IPS DF 4.7 (cell line): ENCODE results near the gene CHKB.

Experiments
- DNase-seq: peaks from one replicate; pipeline ENCODE4 v3.0.0-alpha.2; 2013; ENCODE audit warnings: low spot score; ENCODE audit errors: extremely low read depth

Gene CHKB

GRCh38 chr22:50600538-50600937 is 17.9 kb upstream of the CHKB start, which contains the start of gene MAPK8IP2:
Gene MAPK8IP2 (plus strand): TSS chr22:50600793. CDS start chr22:50600819, 26 bp downstream.
- DNase-seq = no peak

DNA sequence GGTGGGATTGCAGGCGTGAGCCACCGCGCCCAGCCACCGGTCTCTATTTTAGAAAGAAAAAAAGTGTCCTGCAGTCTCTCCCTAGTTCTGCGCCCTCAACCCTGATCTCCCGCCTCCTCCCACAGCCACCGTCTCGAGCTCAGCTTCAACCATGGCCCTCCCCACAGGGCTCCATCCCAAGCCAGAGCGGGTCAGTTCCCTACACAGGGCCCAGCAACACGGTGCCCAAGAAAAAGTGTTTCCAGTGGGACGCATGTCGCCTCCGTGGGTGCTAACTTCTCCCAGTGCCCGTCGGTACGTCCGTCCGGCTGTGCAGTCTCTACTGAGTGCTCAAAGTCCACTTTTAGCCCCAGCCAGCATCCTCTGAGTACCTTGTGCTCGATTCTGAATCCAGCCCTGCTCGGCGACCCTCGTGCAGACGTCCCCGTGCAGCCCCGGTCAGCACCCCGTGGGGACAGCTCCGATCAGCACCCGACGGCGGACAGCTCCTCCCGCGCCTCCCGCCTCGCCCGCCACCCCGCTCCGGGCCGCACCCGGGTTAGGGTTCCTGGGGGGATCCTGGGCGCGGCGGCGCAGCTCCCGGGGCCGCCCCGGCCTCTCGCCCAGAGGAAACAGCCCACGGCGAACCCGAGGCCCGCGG is 17.3 kb upstream of the CHKB start:
- no peak for DNase-seq

DNA sequence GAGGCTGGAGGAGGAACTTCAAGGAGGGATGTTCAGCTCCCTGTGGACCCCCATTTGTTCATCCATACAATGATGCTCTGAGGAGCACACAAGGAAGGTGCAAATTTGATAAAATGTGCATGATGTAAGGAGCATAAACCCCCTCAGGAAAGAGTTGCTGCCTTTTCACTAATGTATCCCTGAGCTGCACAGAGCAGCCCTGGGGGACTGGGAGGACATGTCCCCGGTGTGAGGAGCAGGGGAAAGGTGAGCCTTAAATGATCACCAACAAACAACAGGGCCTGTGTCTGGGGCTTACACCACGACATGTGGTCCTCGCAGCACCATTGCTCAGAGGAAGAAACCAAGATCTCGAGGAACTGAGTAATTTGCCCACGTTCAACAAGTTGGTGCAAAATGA is 14.4 kb upstream of the CHKB start:
- DNase-seq = no peak

DNA sequence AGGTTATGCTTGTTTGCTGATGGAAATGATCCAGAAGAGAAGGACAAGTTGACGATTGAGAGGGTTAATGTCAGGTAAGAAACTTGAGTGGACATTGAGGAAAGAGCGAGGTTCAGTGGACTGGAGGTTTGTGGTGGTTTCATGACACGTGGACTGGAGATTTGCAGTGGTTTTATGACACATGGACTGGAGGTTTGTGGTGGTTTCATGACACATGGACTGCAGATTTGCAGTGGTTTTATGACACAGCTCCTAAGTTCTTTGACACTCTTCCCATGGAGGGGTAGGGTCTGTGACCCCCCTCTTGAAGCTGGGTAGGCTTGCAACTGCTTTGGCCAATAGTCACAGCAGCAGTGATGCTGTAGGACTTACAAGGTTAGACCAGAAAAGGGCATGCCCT is 12.5 kb upstream of the CHKB start:
- no peak for DNase-seq

DNA sequence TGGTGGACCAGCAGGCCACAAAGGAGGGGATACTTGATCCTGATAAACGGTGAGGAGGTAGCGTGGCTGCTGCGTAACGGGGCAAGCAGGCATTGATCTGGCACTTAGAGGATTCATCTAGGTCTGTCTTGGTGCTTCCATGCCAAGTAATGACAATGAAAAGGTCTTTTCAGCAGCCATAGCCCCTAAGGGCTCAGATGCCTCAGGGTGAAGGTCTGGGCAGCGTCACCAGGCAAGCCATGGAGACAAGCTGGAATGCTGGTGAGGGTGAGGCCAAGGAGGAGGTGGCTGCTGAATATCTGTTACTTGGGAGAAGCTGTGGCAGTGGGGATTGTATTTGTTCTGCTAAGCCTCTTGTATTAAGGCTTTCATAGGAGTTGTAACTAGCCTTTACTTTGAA is 4.8 kb upstream of the CHKB start:
- no peak for DNase-seq

DNA sequence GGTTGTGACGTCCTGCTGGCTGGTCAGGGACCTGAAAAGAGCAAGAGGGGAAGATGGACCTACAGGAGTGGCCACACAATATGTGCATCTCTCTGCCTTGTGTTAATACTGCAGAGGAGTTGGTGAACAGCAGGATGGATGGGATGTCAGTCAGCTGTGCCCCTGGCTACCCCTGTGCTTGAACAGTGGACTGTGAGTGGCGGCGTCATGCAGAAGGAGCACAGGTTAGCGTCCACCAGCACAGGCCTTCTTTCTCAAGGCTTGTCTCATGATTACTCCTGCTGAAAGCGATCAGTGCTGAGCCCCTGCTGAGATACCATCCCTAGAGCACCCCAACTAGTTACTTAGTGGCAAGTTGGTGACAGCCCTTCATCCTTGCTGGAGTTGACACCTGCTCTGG is 3.8 kb upstream of the CHKB start:
- DNase-seq = no peak

DNA sequence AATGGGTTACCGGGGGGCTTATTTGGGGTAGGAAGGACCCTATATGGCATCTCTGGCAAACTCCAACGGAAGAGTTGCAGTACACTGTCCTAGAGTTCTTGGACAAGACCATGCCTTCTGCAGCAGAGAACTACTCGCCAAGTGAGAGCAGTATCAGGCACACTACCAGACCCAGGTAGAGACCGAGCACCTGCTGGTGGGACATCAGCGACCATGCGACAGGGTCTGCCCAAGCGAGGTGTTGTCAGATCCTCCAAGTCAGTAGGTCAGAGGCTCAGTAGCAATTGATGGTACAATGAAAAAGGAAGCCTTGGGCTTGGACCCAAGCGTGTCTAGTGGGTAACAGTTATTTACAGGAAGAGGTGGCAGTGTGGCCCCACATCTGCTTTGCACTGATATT is 3.1 kb upstream of the CHKB start:
- DNase-seq = no peak

GRCh38 chr22:50585238-50585637 is 2.6 kb upstream of the CHKB start:
- DNase-seq = no peak

DNA sequence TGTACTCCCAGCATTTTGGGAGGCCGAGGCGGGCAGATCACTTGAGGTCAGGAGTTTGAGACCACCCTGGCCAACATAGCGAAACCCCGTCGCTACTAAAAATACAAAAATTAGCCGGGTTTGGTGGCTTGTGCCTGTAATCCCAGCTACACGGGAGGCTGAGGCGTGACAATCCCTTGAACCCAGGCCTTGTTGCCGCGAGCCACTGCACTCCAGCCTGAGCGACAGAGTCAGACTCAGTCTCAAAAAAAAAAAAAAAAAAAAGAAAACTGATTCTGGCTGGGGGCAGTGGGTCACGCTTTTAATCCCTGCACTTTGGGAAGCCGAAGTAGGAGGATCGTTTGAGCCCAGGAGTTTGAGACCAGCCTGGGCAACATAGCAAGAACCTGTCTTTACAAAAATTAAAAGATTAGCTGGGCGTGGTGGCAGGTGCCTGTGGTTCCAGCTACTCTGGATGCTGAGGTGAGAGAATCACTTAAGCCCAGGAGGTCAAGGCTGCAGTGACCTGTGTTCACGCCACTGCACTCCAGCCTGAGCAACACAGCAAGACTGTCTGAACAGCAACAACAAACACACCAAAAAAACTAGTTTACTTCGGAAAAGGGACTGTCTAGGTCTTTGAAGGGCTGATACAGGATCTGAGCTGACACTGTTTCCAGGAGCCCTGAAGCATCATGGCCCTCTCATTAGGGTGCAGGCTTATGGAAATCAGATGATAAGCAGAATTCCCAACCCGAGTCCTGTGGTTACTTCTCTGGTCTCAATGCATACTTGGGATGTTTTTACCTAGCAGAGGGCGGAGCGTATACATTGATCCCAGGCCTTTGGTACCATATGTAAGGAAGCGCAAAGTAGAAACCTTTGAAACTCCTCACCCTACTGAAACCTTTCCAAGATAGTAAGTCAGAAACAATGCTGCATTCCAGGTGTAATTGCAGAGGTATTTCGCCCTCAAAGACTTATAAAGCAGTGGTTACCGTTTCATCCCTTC is 1.8 kb upstream of the CHKB start:
- DNase-seq = no peak

DNA sequence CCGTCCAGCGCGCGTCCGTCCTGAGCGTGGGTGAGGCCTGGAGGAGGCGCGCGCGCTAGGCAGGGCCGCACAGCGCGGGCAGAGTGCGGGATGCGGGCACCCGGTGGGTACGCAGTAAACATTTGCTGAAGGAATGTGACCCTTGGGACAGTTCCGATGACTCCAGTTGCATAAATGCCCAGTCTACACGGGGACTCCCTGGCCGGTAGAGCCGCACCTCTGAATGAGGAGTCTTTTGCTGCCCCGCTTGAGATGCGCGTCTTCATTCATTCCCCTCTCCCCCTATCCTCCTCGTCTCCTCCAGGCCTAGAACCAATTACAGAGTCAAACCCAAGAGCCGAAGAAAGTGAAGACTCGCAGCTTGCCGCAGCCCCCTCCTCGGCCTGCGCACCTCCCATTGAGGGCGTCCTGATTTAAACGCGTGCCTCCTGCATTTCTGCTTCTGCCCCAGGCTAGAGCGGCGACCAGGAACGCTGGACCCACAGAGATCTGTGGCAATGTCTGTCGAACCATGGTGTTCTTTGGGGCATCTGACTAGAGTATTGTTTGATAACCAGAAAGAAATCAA is 729 bp upstream of the CHKB start:
- no peak for DNase-seq

DNA sequence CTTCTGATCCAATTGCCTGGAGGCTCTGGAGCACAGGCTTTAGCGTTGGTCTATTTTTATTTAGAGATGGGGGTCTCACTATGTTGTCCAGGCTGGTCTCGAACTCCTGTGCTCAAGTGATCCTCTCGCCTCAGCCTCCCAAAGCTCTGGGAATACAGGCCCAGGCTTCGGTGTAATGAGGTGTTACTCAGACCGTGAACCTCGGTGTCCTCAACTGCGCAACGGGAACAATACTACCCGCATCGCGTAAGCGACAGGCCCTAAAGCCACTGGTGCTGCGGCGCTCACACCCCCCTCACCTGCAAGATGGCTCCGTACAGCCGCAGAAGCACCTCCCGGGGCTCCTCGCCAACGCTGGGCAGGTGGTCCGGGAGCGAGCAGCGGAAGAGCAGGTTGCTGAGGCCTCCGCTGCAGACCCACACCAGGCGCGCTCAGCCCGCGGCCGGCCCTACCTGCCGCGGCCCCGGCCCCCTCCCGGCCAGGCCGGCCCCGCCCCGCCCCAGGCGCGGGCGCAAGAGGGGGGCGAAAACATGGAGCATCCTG is 628 bp downstream of the CHKB start:
- no peak for DNase-seq

DNA sequence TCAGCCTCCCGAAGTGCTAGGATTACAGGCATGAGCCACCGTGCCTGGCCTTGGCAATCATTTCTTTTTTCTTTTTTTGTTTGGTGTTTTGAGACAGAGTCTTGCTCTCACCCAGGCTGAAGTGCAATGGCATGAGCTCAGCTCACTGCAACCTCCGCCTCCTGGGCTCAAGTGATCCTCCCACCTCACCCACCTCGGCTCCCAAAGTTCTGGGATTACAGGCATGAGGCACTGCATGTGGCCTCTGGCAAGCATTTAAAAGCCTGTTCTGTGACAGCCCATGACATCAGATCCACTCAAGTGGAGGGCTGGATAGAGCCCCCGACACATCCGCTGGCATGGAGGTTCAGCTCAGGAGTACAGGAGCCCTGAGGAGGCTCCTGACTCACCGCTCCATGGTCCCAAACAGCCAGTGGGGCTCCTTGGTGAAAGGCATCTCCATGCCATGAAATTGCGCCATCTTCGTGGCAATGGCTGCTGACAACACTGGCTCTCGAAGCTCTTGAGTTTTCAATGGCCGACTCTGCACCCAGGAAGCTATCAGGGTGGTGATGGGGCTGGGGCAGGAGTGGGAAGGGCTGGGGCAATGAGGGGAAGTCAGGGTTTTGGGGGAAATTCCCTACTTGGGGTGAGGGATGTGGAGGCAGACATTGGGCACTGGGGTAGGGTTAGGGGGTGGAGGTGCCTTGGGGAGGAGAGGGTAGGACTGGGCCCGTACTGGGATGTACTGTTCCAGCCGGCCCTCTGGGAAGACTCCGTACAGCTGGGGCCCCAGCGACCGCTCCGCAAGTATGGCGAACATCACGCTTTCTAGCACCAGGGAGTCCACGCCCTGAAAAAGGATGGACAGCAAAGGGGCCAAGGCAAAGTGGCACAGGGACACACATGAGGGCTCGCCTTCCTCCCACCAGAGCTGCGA is 1.4 kb downstream of the CHKB start:
- DNase-seq = no peak

DNA sequence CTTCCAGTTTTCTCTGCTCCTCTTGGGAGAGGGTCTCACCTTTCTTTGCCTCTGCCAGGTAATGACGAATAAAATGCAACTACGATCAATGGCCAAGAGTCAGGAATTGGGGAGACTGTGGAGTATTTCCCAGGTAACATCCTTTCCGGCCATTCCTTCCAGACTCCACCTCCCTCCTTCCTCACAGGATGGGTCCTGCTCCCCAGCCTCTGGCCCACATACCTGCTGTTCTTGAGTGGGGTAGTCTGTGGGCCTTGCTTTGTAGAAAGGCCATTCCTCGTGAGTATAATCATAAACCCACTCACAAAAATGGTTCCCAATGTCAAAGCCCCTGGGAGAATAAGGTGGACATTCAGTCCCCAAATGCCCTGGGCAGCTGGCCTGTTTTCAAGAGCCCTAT is 2.9 kb downstream of the CHKB start:
- DNase-seq = no peak

GRCh38 chr22:50578776-50579310 is 3.8 kb downstream of the CHKB start:
- no peak for DNase-seq

GRCh38 chr22:50577987-50578775 is 4.5 kb downstream of the CHKB start, which contains the start of gene CPT1B:
Gene CPT1B (minus strand): TSS chr22:50578427. CDS start chr22:50577915, 512 bp downstream.
- DNase-seq = no peak

DNA sequence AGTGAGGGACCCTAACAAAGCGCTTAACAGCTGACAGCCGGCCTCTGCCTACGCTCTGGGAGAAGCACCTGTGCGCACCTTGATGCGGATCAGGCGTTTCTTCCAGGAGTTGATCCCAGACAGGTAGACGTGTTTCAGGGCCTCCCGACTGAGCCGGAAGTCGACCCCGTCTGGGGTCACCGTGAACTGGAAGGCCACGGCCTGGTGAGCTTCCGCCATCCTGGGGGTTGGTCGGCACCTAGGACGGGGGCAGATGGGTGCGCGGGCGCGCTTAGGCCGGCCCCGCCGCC is 5.0 kb downstream of the CHKB start:
- no peak for DNase-seq

GRCh38 chr22:50576806-50577696 is 5.6 kb downstream of the CHKB start:
- DNase-seq = no peak

GRCh38 chr22:50576070-50576469 is 6.6 kb downstream of the CHKB start:
- no peak for DNase-seq

DNA sequence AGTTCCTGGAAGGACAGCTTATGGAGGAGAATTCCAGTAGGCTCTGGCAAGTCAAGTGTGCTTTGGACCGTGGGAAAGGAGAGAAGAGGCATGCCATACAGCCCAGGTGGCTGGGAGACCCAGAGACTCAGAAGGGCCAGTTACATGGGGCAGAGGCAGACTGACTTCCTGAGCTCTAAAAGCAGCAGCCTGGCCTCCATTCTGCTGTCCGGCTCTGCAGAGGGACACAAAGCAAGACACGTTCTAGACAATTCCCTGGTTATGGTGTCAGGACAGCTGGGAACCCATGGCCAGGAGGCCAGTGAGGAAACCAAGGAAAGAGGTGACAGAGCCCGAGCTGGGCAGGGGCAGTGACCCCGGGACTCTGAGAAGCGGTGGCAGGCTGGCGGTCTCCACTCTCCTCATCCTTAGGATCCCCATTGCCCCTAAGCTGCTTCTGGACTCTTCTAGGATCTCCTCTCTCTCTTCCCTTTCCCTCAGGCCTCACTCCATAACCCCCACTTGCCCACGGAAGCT is 7.2 kb downstream of the CHKB start:
- no peak for DNase-seq
